Glutamatergic neuron (in vitro differentiated cells): Measurements from ENCODE around the gene THAP2. TPM values are rescaled to one million over a fixed set of nuclear protein-coding genes. Genes with fewer than 3 reads are reported as not detected.

Experiments
- DNase-seq: peaks from one replicate; pipeline ENCODE4 v3.0.0; 2022
- H3K27ac Mint-ChIP-seq: one replicate; pipeline ENCODE4 v1.8.0; 2020; ENCODE audit warnings: mild to moderate bottlenecking, mixed read lengths, inconsistent platforms; ENCODE audit not compliant: unreplicated experiment
- H3K27me3 Mint-ChIP-seq: one replicate; pipeline ENCODE4 v1.8.0; 2020; ENCODE audit warnings: mild to moderate bottlenecking, moderate library complexity, mixed read lengths, inconsistent platforms; ENCODE audit not compliant: unreplicated experiment
- H3K36me3 Mint-ChIP-seq: one replicate; pipeline ENCODE4 v1.8.0; 2020; ENCODE audit warnings: mild to moderate bottlenecking, mixed read lengths, inconsistent platforms; ENCODE audit not compliant: unreplicated experiment
- H3K4me1 Mint-ChIP-seq: one replicate; pipeline ENCODE4 v1.8.0; 2020; ENCODE audit warnings: mild to moderate bottlenecking, low read depth, mixed read lengths, inconsistent platforms; ENCODE audit not compliant: unreplicated experiment
- H3K4me3 Mint-ChIP-seq: one replicate; pipeline ENCODE4 v1.8.0; 2020; ENCODE audit warnings: mild to moderate bottlenecking, mixed read lengths, inconsistent platforms; ENCODE audit not compliant: unreplicated experiment
- H3K9me3 Mint-ChIP-seq: one replicate; pipeline ENCODE4 v1.8.0; 2020; ENCODE audit warnings: mild to moderate bottlenecking, moderate library complexity, mixed read lengths, inconsistent platforms; ENCODE audit not compliant: unreplicated experiment
- long read RNA-seq: library from polyadenylated mRNA; unstranded; transcript quantifications from one replicate; pipeline ENCODE4 v2.0.0, GENCODE V29; 2020; ENCODE audit not compliant: unreplicated experiment
- total RNA-seq: library from RNA; stranded (reverse); fragmentation: NEBNext Ultra II Directional; extraction: Animal tissue kit (Norgen Biotek cat#: 25700); gene quantifications from one replicate; pipeline ENCODE4 v1.2.1, GENCODE V29; 2021; ENCODE audit not compliant: unreplicated experiment
- TF ChIP-seq, protein P1 (sequence below): fragments of 200-600 bp; sonication (generic); IDR thresholded peaks from one replicate; pipeline ENCODE4 v1.5.0; 2021; ENCODE audit not compliant: partially characterized antibody, unreplicated experiment

The THAP2 gene
- 7.9 TPM for total RNA-seq
- long read RNA-seq, full-length matches to known transcripts, result 2 of 9 reads
- long read RNA-seq, partial matches to known transcripts, result 0 of 9 reads
- long read RNA-seq, other reads (novel, unspliced or antisense), result 7 of 9 reads

DNA sequence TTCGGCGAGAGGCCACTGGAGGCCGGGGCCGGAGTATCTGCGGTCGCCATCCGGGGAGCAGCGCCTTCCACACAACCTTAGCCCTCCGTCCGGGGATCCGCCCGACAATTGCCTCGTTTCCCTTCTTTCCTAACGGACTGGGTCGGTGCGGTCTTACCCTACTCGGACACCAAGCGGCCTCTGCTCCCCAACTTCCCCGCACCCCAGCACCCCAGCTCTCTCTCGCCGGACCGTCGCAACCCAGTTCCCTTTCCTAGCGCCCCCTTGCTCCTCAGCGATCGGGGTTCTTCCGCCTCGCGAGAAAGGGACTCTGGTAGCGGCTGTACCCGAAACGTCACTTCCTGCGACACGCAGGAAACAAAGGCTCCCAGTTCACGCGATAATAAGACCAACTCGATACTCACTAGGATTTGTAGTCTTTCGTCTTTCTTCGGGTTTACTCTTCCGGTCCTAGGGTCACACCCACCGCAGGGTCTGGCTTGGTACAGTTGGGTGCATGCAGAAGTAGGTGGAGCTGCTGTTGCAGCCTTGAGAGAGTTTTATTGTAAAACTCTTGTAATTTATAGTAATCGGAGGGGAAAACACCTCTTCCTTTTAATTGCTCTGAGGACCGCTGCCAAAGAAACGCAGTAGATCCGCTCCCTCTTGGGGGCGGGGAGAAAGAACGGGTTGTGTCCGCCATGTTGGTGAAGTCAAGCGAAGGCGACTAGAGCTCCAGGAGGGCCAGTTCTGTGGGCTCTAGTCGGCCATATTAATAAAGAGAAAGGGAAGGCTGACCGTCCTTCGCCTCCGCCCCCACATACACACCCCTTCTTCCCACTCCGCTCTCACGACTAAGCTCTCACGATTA is at the start of gene THAP2, which contains the start of gene ZFC3H1:
THAP2 (plus strand) TSS at position 741 of the 850 bp plus-strand sequence. CDS start 209 bp downstream, outside the sequence.
ZFC3H1 (minus strand) TSS at position 288 of the 850 bp plus-strand sequence; CDS start at position 50, 238 bp downstream.
- TF ChIP-seq, protein P1, sequence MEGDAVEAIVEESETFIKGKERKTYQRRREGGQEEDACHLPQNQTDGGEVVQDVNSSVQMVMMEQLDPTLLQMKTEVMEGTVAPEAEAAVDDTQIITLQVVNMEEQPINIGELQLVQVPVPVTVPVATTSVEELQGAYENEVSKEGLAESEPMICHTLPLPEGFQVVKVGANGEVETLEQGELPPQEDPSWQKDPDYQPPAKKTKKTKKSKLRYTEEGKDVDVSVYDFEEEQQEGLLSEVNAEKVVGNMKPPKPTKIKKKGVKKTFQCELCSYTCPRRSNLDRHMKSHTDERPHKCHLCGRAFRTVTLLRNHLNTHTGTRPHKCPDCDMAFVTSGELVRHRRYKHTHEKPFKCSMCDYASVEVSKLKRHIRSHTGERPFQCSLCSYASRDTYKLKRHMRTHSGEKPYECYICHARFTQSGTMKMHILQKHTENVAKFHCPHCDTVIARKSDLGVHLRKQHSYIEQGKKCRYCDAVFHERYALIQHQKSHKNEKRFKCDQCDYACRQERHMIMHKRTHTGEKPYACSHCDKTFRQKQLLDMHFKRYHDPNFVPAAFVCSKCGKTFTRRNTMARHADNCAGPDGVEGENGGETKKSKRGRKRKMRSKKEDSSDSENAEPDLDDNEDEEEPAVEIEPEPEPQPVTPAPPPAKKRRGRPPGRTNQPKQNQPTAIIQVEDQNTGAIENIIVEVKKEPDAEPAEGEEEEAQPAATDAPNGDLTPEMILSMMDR, result no peak
- Mint-ChIP-seq H3K27ac (peak within 1 kb of the TSS; percentile 99), H3K36me3 (peaks cover 5% of the 10 kb centered on the region), H3K4me1 (peaks cover 14% of the 10 kb centered on the region), H3K9me3 (peaks cover 14% of the 10 kb centered on the region), H3K4me3 (peak within 1 kb of the TSS; percentile 93), H3K27me3 (peaks cover 16% of the 10 kb centered on the region)
- peak; percentile 85 for DNase-seq

DNA sequence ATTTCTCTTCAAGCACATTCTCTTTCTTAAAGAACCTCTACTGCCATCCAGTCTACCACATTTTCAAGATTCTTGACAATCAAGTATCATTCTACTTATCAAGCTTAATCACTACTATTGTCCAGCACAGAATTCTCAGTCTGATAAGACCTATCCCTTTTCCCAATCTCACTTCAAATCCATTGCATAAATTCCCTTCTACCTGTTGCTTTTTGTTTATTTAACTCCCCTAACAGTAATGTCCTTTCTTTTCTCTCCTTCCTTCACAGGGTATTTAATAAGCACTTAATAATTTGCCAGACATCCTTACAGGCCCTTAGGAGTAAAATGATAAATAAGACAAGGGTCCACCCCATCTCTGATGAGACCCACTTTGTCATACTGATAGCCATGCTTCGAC is 42.2 kb upstream of the THAP2 start:
- TF ChIP-seq, protein P1, result no peak
- no peaks in the 10 kb centered on the region for H3K27me3 Mint-ChIP-seq
- H3K27ac Mint-ChIP-seq, result peak overlapping the region; percentile 1
- peaks cover 1% of the 10 kb centered on the region for H3K9me3 Mint-ChIP-seq
- H3K4me3 Mint-ChIP-seq, result no peak overlapping the region
- no peaks in the 10 kb centered on the region for H3K36me3 Mint-ChIP-seq
- DNase-seq, result no peak
- H3K4me1 Mint-ChIP-seq, result no peaks in the 10 kb centered on the region

DNA sequence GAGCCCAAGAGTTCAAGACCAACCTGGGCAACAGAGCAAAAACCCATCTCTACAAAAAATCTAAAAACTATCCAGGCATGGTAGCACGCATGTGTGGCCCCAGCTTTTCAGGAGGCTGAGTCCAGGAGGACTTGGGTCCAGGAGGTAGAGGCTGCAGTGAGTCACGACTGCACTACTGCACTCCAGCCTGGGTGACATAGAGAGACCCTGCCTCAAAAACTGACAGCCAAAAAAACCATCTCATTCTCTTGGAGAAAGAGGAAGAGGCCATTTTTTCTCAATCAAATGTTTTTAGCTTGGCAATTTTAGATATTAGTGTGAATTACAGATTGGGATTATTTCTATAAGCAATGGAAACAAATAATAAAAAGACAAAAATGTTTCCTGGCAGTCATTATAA is 38.6 kb upstream of the THAP2 start:
- Mint-ChIP-seq H3K9me3 (peaks cover 1% of the 10 kb centered on the region), H3K4me1 (no peaks in the 10 kb centered on the region), H3K27me3 (no peaks in the 10 kb centered on the region), H3K27ac (no peak overlapping the region), H3K36me3 (no peaks in the 10 kb centered on the region), H3K4me3 (no peak overlapping the region)
- TF ChIP-seq, protein P1, result no peak
- DNase-seq, result no peak

DNA sequence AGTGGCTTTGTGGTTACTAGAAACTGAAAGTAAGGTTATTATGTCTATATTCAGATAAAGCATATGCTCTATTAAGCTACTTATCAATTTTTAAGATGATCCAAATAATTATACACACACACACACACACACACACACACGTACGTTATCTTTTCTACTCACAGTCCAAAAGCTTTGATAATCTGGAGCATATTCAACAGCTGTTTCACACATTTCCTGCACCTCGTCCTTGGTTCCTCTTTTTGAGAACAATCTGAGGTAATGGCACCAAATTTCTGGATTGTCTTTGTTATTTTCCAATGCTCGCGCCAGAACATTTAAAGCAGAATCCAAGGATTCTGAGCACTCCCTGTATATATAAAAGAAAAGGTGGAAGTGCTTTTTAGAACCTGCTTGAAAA is 38.0 kb upstream of the THAP2 start:
- H3K4me3 Mint-ChIP-seq, result no peak overlapping the region
- DNase-seq, result no peak
- H3K4me1 Mint-ChIP-seq, result no peaks in the 10 kb centered on the region
- H3K9me3 Mint-ChIP-seq, result peaks cover 1% of the 10 kb centered on the region
- TF ChIP-seq, protein P1, result no peak
- H3K27me3 Mint-ChIP-seq, result no peaks in the 10 kb centered on the region
- H3K36me3 Mint-ChIP-seq, result no peaks in the 10 kb centered on the region
- peak overlapping the region; percentile 62 for H3K27ac Mint-ChIP-seq

DNA sequence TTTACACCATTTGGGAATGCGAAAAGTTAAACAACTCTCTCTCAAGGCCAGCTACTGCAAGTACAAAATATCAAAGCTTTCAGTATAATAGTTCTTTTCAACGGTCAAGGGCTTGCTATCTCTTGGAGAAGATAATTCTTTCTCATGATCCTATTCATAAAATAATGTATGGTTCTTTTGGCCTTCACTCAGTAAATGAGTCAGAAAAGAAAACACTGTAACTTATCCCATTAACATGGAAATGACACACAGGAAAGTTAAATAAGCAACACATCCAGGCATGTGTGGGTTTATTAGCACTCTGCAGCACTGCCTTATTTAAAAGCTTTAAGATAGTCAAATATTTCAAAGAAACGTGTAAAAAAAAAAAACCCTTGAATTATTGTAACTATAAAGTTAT is 37.3 kb upstream of the THAP2 start:
- Mint-ChIP-seq H3K9me3 (no peaks in the 10 kb centered on the region), H3K4me3 (no peak overlapping the region), H3K27ac (no peak overlapping the region), H3K4me1 (no peaks in the 10 kb centered on the region), H3K36me3 (no peaks in the 10 kb centered on the region), H3K27me3 (no peaks in the 10 kb centered on the region)
- TF ChIP-seq, protein P1, result no peak
- no peak for DNase-seq
